Hematopoietic multipotent progenitor cell treated with erythropoietin and hydrocortisone succinate and interleukin-3 and kit ligand, for 15 days (in vitro differentiated cells): Measurements from ENCODE around the gene MEGF11.
"Not testable (repeated sequence)": the region's sequence is repeated elsewhere in the genome, so short reads cannot be mapped to it uniquely, and the experiment has no call there.

Experiments
- DNase-seq: peaks from one replicate; pipeline ENCODE4 v3.0.0-alpha.2; 2015; ENCODE audit warnings: low spot score

Gene MEGF11

DNA sequence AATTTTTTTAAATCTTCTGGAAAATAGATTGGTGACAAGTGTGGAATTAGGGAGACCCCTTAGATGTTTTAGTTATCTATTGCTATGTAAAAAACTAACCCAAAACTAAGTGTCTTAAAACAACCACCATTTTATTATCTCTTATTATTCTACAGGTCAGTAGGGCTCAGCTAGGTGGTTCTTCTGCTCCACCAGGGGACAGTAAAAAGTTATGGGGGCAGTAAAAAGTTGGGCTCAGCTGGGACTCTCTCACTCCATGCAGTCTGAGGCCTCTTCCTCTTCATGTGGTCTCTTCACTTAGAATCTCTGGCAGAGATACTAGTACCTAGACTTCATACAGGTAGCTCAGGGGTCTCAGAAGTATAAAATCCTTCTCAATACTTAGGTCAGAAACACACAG lies 21.8 kb upstream of the MEGF11 start:
- no peak for DNase-seq

DNA sequence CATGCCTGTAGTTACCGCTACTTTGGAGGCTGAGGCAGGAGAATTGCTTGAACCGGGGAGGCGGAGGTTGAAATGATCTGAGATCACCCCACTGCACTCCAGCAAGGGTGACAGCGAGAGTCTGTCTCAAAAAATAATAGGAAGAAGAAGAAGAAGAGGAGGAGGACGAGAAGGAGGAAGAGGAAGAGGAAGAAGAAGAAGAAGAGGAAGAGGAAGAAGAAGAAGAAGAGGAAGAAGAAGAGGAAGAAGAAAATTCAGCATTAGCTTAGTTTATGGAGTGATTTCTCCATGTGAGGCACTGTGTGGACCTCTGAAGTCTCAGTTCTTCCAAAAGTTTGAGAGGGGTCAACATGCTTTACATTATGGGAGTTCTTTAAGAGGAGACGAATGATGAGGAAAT lies 17.4 kb upstream of the MEGF11 start:
- no peak for DNase-seq

DNA sequence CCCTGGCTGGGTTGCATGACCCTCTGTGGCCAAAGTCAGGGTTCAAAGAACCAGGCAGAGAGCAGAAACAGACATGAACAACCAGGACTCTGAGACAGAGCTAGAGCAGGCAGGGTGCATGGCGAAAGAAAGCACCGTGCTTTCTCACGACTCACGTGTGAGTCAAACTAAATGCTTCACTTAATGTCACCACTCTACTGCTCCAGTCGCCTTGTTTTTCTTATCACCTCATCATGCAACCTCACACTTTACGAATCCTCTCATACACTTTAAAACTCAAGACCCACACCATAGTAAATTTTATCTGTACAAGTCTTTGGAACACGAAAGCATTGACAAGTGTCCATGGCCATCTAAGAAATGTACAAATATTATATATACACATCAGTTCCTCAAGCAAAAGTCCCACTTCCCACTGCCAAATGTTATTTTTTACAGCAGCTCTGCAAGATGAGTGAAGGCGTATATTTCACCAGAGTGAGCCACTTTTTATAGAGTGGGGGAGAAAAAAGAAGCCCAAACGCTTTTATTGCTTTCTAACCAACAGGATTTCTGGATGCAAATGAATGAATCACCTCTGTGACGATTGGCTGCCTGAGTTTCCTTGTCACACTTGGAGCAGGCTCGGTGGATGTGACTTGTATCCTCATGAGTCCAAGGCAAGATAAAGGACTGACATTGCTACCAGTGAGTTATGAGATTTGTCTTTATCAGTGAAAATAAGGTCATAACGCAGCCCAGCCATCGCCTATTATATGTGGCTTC lies 16.0 kb upstream of the MEGF11 start:
- DNase-seq = no peak

DNA sequence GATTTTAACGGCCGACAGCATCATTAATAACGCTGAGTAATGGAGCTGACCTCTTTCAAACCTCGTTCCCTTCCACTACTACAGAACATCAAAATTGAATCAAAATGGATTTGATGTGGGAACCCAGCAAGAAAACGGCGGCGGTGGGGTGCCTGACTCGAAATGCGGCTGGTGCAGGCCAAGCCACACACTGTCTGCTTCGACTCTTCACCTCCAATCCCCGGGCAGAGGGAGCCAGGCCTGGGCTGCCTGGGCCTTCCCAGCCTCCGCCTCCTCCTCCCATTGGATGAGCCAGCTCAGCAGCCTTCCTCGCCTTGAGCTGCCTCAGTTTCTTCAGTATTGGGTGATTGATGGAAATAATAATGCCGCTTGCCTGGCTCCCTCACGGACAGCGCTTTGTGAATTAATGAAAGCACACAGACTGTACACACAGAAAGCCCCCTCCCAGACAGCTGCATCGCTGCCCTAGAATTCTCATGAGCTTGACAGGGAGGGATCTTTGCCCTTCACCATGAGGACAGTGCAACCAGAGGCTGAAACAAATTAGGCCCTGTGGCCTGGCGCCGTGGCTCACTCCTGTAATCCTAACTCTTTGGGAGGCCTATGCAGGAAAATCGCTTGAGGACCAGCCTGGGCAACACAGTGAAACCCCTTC lies 11.4 kb upstream of the MEGF11 start:
- DNase-seq = no peak

DNA sequence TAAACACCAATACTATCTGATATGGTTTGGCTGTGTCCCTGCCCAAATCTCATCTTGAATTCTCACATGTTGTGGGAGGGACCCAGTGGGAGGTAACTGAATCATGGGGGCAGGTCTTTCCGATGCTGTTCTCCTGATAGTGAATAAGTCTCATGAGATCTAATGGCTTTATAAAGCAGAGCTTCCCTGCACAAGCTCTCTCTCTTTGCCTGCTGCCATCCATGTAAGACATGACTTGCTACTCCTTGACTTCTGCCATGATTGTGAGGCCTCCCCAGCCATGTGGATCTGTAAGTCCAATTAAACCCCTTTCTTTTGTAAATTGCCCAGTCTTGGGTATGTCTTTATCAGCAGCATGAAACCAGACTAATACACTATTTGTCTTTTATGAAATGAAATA lies 9.3 kb upstream of the MEGF11 start:
- not testable (repeated sequence) for DNase-seq

DNA sequence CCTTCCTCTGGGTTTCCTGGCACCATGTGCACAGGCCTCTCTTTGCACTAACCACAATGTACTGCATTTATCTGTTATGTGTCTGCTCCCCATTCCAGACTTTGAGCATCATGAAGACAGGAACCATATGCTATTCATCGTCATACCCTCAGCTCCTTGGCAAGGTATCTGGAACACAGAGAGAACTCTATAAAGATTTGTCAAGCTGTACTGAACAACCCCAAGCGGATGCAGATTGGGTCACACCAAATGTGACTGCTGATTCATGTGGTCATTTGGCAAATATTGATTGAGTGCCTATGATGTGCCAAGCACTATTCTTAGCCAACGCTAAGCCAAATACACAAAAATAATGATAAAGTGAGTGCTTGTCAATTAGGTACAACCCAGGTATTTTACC lies 7.5 kb upstream of the MEGF11 start:
- no peak for DNase-seq

DNA sequence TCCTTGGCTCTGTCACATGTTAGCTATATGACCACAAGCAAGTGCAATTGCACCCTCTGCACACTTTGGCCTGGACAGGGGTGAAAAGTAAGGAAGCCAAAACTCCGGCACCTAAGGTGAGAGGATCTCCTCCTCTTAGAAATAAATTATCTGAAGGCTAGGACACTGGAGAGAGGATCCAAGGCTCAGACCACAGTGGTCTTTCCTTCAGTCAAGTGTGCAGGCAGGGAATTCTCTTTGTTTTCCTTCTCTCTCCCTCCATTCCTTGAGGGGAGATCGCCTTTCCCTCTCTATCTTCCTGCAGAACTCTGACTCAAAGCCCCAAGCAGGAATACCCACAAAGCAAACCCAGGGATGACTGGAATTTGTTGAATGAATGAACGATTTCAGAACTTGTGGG lies 3.1 kb upstream of the MEGF11 start:
- no peak for DNase-seq

- DNase-seq = no peak
Measured at GRCh38 chr15:66254951-66255676, 1.6 kb upstream of the MEGF11 start.

GRCh38 chr15:66254089-66254950 lies 770 bp upstream of the MEGF11 start:
- no peak for DNase-seq

GRCh38 chr15:66252685-66253417 lies 699 bp downstream of the MEGF11 start:
- DNase-seq = no peak

DNA sequence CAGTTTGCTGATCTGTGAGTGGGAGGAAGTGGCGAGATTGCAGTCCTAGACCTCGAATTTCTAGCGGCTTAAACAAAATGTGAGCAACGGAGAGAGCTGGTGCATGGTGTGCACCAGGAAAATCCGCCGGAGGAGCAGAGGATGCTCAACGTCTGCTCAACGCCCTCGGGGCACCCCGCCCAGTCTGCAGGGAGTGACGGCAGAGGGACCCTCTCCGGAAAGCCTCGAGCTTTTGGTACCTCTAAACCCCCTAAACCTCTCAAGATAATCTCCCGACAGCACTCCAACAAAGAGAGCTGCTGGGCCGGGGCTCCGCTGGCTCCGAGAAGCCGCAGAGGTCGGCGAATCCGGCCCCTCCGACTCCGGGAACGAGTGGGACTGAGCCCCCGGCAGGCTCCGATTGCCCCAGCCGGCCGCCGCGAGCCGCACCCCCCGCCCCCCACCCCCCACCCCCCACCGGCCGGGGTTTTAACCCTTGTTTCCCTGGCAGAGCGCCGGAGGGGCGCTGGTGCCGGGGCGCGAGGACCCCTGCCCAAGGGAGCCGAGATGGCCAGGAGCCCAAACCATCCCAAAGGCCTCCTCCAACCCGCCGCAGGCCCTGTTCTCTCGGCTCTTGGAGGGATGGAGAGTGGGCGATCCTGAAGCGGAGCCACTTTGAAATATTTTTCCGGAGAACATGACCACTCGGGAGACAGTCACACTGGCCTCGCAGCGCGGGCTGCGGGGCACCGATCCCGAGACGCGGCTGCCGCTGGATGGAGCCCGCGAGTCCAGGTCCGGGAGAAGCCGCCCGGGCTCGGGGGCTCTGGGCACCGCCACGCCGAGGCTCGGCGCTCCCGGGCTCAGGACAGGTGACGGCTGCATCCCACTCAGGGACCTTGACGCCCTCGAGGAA lies 1.5 kb downstream of the MEGF11 start:
- no peak for DNase-seq

- no peak for DNase-seq
Measured at GRCh38 chr15:66251065-66251789, 2.3 kb downstream of the MEGF11 start.

- no peak for DNase-seq
Measured at GRCh38 chr15:66249605-66250174, 3.9 kb downstream of the MEGF11 start.

DNA sequence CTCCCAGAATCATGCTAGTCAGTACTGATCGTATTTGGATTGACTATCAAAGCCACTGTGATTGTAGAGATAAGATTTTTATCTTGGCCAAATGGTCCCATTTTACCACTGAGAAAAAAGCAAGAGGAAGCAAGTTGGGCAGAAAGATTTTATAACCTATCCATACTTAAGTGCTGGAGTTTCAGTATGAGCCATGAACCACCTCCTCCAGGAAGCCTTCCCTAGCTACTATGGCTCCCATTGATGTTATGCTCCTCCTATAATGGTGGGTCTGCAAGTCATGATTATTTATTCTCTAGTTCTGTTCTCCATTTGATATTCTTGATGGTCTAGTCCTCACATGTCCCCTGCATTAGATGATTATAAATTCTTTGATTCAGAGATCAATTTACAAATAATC lies 6.6 kb downstream of the MEGF11 start:
- DNase-seq = no peak

DNA sequence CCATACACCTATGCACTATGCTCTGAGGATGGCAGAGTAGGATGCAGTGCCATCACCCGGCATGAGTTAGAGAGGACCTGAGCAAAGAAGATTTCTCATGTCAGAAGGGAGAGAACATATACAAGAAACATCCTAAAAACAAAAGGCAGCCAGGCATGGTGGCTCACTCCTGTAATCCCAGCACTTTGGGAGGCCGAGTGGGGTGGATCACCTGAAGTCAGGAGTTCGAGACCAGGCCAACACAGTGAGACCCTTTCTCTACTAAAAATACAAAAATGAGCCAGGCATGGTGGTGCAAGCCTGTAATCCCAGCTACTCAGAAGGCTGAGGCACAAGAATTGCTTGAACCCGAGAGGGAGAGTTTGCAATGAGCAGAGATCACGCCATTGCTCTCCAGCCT lies 7.7 kb downstream of the MEGF11 start:
- DNase-seq = not testable (repeated sequence)

DNA sequence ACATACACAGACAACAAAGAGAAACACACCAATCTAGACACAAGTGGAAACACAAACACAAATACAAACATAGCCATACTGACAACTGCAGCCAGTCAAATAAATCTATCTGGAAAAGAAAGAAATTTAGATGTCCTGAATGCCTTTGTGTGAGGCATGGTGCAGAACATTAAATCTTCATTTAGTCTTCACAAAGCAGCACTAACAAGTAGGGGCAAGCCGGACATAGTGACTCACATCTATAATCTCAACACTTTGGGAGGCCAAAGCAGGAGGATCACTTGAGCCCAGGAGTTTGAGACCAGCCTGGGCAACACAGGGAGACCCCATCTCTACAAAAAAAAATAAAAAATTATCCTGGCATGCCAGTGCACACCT lies 11.7 kb downstream of the MEGF11 start:
- no peak for DNase-seq

DNA sequence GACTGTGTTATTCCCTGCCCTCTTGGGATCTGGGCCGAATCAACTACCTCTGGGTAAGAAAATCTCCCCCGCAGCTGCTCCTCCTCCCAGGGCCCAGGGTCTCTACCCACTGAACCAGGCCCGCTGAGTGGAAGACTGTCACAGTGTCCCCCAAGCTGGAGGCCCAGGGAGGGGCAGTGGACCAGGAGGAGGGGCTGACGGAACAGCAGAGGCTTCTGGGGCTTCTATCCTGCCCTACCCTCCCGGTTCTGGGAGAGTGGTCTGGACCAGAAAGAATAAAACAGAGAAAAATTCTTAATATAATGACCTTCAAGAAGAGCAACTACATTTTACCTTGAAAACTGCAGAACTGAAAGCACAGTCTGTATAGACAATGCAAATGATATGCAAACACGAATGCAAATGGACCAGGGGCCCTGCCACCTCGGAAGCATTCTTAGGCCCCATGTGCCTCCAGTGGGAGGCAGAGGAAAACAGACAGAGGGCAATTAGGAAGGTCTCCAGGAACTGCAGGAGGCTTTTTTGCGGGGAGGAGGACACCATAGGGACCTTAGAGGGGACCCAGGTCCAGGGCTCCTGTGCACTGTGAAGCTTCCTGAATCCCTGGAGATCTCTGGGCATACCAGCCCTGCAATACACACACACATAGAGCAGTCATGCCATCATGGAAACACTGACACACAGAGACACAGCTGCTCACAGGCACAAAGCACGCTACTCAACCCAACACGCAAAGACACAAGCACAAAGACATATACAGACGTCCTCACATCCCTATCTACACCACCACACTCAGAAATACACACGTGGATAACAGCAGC lies 12.3 kb downstream of the MEGF11 start:
- no peak for DNase-seq

DNA sequence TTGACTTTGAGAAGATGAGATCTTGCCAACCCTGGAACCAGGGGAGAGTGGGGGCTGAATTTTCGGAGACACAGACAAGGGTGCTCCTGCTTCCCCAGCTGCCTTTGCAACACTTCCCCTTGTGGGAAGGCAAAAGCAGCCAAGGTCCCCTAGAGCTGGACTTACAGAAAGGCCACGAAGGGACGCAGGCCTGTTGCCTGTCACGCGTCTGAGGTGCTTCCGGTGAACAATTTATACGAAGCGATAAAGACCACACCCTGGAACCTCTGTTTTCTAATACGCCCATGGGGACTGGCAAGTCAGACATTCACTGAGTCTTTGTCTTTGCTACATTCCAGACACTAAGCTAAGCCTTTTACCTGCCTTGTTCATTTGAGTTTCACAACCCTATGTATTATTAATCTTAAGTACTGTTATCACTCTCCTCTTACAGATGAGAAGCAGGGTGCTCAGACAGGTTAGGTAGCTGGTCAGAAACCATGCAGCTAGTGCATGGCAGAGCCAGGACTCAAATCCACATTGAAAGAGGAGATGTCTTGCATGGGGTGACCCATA lies 13.2 kb downstream of the MEGF11 start:
- no peak for DNase-seq
